HG02678 (cell line): Measurements from ENCODE around the gene ABI3BP.
A peak's percentile ranks its signal among the peaks of the same experiment; 100 is the strongest.

ENCODE experiments used
- ATAC-seq: cut with Tn5 transposase; IDR thresholded peaks from one replicate; pipeline ENCODE4 v1.9.1; 2021; ENCODE audit warnings: mild to moderate bottlenecking, moderate library complexity; ENCODE audit not compliant: unreplicated experiment

The ABI3BP gene

GRCh38 chr3:100746092-100746491 lies 247.1 kb downstream of the ABI3BP start:
- ATAC-seq: no peak

- no peak for ATAC-seq
Measured at GRCh38 chr3:100745617-100746016, 247.6 kb downstream of the ABI3BP start.

GRCh38 chr3:100744671-100745070 lies 248.6 kb downstream of the ABI3BP start:
- ATAC-seq: no peak

- ATAC-seq: no peak
Measured at GRCh38 chr3:100743535-100743934, 249.7 kb downstream of the ABI3BP start.

GRCh38 chr3:100740207-100740606 lies 253.0 kb downstream of the ABI3BP start:
- no peak for ATAC-seq

GRCh38 chr3:100737334-100737733 lies 255.9 kb downstream of the ABI3BP start:
- ATAC-seq: no peak

- ATAC-seq: no peak
Measured at GRCh38 chr3:100732435-100732834, 260.8 kb downstream of the ABI3BP start.

GRCh38 chr3:100730524-100730923 lies 262.7 kb downstream of the ABI3BP start:
- peak; percentile 60 for ATAC-seq

GRCh38 chr3:100726706-100727105 lies 266.5 kb downstream of the ABI3BP start:
- ATAC-seq: no peak

- no peak for ATAC-seq
Measured at GRCh38 chr3:100725935-100726513, 267.2 kb downstream of the ABI3BP start.

- ATAC-seq: no peak
Measured at GRCh38 chr3:100720426-100720825, 272.8 kb downstream of the ABI3BP start.

- no peak for ATAC-seq
Measured at GRCh38 chr3:100719136-100719535, 274.1 kb downstream of the ABI3BP start.

- ATAC-seq: no peak
Measured at GRCh38 chr3:100717637-100718487, 275.4 kb downstream of the ABI3BP start.

- no peak for ATAC-seq
Measured at GRCh38 chr3:100717063-100717462, 276.2 kb downstream of the ABI3BP start.

- ATAC-seq: no peak
Measured at GRCh38 chr3:100715176-100715575, 278.0 kb downstream of the ABI3BP start.

GRCh38 chr3:100710261-100710968 lies 282.8 kb downstream of the ABI3BP start:
- ATAC-seq: peak; percentile 34

GRCh38 chr3:100709842-100710260 lies 283.4 kb downstream of the ABI3BP start:
- ATAC-seq: no peak

- ATAC-seq: peak; percentile 93
Measured at GRCh38 chr3:100708989-100709841, 284.0 kb downstream of the ABI3BP start, which contains the start of gene TFG. Gene TFG (plus strand): TSS chr3:100709494. CDS start chr3:100713686, 4,192 bp downstream.

- no peak for ATAC-seq
Measured at GRCh38 chr3:100708644-100708988, 284.6 kb downstream of the ABI3BP start.

GRCh38 chr3:100706365-100706764 lies 286.9 kb downstream of the ABI3BP start:
- ATAC-seq: no peak

GRCh38 chr3:100703865-100704264 lies 289.4 kb downstream of the ABI3BP start:
- no peak for ATAC-seq
